Hematopoietic multipotent progenitor cell treated with erythropoietin and hydrocortisone succinate and interleukin-3 and kit ligand, for 6 days (in vitro differentiated cells): Measurements from ENCODE around the gene GGACT.
A peak's percentile ranks its signal among the peaks of the same experiment; 100 is the strongest.

Experiments used
- DNase-seq: peaks from one replicate; pipeline ENCODE4 v3.0.0-alpha.2; 2015

GGACT gene

GRCh38 chr13:100508455-100508854 is 80.1 kb downstream of the GGACT start:
- DNase-seq, result no peak

GRCh38 chr13:100506600-100507422 is 81.8 kb downstream of the GGACT start:
- no peak for DNase-seq

GRCh38 chr13:100506154-100506553 is 82.4 kb downstream of the GGACT start:
- DNase-seq, result no peak

- DNase-seq, result no peak
Observed at GRCh38 chr13:100503622-100504021, 85.0 kb downstream of the GGACT start.

GRCh38 chr13:100502446-100502845 is 86.1 kb downstream of the GGACT start:
- no peak for DNase-seq

DNA sequence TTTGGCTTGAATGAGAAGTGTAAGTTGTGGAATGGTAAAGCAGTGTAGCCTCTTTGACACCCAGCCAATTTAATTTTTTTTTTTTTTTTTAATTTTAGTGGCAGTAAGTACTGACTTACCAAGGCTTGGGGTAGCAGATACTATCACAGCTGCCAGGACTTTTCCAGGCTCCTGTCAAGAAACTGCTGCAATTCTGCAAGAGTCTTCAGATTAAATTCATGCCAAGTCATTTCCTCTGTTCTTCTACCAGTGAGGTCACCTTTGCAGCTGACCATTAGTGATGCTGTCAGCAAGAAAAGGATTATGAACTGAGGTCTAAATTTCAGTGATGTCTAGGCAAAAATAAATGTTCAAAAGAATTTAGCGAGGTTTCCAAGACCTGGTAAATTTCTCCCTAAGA is 91.2 kb downstream of the GGACT start:
- DNase-seq, result peak; percentile 27

DNA sequence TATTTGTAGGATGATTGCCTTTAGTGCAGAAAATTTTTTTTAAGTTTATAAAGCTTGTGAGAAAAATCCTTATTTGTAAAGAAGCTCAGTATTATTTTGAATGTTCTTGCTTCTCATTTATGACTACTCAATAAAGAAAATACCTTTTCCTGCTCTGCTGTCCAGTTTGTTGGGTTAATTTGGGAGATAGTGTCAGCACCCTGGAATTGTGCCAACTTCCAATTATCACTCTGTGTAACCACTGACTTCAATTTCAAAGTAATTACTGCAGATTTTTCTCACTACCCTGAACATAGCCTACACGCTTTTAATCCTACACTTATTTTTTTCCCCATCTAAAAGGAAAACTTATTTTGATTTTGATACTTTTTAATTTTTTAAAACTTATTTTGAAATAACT is 93.1 kb downstream of the GGACT start:
- DNase-seq, result peak; percentile 15

DNA sequence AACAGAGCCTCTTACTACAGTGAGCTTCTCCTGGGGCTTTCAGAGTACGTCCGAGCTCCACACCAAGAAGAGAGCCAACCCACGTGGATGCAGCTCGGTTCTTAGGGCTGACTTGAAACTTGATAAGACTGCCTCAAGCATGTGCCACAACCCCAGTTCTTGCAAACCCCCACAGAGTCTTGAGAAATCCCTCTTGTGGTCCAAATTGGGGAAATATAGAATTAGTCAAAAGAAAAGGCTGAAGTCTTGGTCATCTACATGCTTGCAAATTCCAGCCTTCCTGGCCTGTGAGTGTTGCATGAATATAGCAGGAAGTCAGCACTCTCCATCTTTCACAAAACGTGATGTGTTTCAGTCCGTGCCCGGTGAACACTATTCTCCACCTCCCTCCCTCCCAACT is 95.2 kb downstream of the GGACT start:
- DNase-seq, result peak; percentile 43

GRCh38 chr13:100491164-100491842 is 97.3 kb downstream of the GGACT start:
- no peak for DNase-seq

DNA sequence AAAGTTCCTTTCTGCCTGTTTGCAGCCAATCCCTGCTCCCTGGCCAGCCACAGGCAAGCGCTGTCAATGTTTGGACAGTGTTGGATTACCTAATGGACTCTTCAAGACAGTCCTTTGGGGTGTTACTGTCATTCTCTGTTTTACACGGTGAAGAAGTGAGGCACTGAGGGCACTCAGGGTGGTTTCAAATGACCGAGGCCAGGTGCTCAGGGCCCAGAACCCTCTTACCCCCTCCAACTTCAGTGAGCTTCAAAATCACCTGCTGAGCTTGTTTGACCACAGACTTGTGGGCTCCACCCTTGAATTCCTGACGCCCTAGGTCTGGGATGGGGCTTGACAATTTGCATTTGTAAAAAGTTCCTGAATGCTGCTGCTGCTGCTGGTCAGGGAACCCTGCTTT is 97.9 kb downstream of the GGACT start:
- no peak for DNase-seq

- DNase-seq, result no peak
Observed at GRCh38 chr13:100485265-100485664, 103.3 kb downstream of the GGACT start.

GRCh38 chr13:100484702-100485101 is 103.9 kb downstream of the GGACT start:
- DNase-seq, result no peak

GRCh38 chr13:100483841-100484381 is 104.7 kb downstream of the GGACT start:
- DNase-seq, result no peak

DNA sequence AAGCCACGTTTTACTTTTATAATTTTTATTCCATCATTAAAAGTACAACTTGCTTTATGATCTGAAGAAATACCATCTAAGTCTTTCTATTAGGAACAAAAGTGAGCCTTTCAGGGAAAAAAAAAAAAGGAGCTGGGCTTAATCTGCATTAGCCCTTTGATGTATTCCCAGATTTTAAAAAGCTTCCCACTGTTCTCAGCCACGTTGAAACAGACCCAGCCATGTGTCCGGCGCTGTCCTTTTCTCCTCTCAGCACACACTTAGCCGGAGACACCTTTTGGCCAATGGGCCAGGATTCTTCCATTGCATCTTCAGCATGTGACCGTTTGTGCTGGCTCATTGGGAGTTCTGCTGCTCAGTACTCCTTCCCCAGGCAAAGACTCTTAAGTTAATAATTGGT is 105.5 kb downstream of the GGACT start:
- no peak for DNase-seq

DNA sequence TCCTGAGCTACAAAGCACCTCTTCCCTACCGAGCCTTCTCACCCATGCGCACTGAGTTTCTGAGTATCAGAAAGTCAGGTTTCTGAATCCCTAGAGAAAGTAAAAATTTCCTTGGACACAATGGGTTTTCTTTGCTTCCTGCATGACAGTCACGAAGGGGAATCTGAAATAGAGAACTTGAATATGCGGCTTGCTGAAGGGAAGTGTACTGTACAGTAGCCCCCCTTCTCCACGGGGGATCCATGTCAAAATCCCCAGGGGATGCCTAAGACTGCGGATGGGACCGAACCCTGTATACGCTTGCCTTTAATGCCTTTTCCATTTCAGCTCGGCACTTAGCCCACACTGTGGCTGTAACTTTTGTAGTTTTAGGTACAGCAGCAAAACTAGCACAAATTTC is 107.9 kb downstream of the GGACT start:
- DNase-seq, result no peak
